ENCODE measurements around the gene ALDH1L2.

The ALDH1L2 gene

GRCh38 chr12:105107494-105108371, 23.5 kb upstream of the ALDH1L2 start, which contains the start of gene WASHC4:
Gene WASHC4 (plus strand): TSS chr12:105107731. CDS start chr12:105107801, 70 bp downstream.
- TF ChIP-seq CTCF (IDR thresholded peaks at IDR 0.05; ENCODE audit: borderline replicate concordance, insufficient read depth, low read depth, low read length): 0 out of 2 replicates have a peak, but pooled peaks have one; percentile 4
- peak within 1 kb of the TSS; percentile 99 for H3K4me3 ChIP-seq (ENCODE audit: low read depth, low read length)

DNA sequence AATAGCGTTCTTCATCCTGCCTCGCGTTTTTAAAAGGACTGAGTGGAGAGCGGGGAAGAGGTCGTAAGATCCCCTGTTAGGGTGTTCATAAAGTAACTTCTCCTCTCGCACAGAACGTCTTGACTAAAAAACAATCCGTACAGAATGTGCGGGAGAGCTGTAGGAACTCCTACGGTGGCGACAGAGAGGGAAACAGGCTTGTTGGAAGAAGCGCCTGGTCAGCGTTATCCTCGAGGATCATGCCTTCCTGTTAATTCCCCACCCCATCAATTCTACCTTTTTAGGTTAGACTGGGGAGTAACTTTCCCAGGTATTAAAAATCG, 22.9 kb upstream of the ALDH1L2 start:
- no peak for TF ChIP-seq CTCF (IDR thresholded peaks at IDR 0.05; ENCODE audit: borderline replicate concordance, insufficient read depth, low read depth, low read length)
- H3K4me3 ChIP-seq (ENCODE audit: low read depth, low read length): peak overlapping the region; percentile 99

GRCh38 chr12:105106621-105107020, 22.4 kb upstream of the ALDH1L2 start:
- TF ChIP-seq CTCF (IDR thresholded peaks at IDR 0.05; ENCODE audit: borderline replicate concordance, insufficient read depth, low read depth, low read length): no peak
- H3K4me3 ChIP-seq (ENCODE audit: low read depth, low read length): no peak overlapping the region

DNA sequence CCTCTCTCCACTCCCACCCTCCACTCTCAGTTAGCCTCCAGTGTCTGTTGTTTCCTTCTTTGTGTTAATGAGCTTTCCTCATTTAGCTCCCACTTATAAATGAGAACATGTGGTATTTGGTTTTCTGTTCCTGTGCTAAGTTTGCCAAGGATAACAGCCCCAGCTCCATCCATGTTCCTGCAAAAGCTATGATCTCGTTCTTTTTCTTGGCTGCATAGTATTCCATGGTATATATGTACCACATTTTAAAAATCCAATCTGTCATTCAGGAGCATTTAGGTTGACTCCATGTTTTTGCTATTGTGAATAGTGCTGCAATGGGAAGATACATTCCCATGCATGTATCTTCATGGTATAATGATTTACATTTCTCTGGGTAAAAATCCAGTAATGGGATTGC, 20.5 kb upstream of the ALDH1L2 start:
- TF ChIP-seq CTCF (IDR thresholded peaks at IDR 0.05; ENCODE audit: borderline replicate concordance, insufficient read depth, low read depth, low read length): no peak

GRCh38 chr12:105102673-105103072, 18.4 kb upstream of the ALDH1L2 start:
- TF ChIP-seq CTCF (IDR thresholded peaks at IDR 0.05; ENCODE audit: borderline replicate concordance, insufficient read depth, low read depth, low read length): no peak
- H3K4me3 ChIP-seq (ENCODE audit: low read depth, low read length): no peak overlapping the region

More for the DNA sequence above, 20.5 kb upstream of the ALDH1L2 start:
- no peak overlapping the region for H3K4me3 ChIP-seq (ENCODE audit: low read depth, low read length)

GRCh38 chr12:105100998-105101397, 16.7 kb upstream of the ALDH1L2 start:
- no peak overlapping the region for H3K4me3 ChIP-seq (ENCODE audit: low read depth, low read length)
- no peak for TF ChIP-seq CTCF (IDR thresholded peaks at IDR 0.05; ENCODE audit: borderline replicate concordance, insufficient read depth, low read depth, low read length)
